Choroid plexus epithelial cell (primary cell): ENCODE results near the gene AGPAT3.

Experiments
- DNase-seq: peaks from one replicate; pipeline ENCODE4 v3.0.0-alpha.2; 2010; ENCODE audit warnings: low read depth
- H3K4me3 ChIP-seq: 2 replicates; pipeline ENCODE4 v1.5.1; 2011; ENCODE audit warnings: low read depth, mild to moderate bottlenecking, control low read depth, low read length, moderate library complexity
- TF ChIP-seq, protein P1 (sequence below): conservative IDR thresholded peaks from 2 replicates; pipeline ENCODE4 v1.5.1; 2011; ENCODE audit warnings: low read depth, mild to moderate bottlenecking, control low read depth, inconsistent platforms, low read length, moderate library complexity

Gene AGPAT3

DNA sequence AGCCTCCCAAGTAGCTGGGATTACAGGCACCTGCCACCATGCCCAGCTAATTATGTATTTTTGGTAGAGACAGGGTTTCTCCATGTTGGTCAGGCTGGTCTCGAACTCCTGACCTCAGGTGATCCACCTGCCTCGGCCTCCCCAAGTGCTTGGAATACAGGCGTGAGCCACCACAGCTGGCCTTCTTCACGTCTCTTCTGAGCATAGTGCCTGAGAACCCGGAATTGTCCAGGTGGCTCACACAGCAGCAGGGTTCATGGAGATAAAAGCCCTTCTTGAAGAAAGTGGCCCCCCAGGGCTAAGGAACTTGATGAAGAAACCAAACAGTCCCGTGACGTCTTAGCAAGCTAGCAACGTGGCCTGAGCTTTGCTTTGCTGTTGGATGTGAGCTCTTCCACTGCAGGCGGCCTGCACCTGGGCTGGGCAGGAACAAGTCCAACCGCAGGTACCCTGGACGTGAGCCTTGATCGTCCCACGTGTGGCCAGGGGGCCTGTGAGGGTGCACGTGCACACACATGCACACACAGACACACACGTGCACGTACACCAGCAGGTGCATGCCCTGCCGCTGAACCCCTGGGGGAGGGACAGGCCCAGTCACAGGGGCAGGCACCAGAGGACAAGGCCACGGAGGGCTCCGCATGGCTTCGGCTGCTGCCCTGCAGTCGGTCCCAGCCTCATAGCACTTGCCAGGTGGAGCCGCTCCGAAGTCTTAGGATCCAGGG is 123.6 kb downstream of the AGPAT3 start:
- TF ChIP-seq, protein P1, sequence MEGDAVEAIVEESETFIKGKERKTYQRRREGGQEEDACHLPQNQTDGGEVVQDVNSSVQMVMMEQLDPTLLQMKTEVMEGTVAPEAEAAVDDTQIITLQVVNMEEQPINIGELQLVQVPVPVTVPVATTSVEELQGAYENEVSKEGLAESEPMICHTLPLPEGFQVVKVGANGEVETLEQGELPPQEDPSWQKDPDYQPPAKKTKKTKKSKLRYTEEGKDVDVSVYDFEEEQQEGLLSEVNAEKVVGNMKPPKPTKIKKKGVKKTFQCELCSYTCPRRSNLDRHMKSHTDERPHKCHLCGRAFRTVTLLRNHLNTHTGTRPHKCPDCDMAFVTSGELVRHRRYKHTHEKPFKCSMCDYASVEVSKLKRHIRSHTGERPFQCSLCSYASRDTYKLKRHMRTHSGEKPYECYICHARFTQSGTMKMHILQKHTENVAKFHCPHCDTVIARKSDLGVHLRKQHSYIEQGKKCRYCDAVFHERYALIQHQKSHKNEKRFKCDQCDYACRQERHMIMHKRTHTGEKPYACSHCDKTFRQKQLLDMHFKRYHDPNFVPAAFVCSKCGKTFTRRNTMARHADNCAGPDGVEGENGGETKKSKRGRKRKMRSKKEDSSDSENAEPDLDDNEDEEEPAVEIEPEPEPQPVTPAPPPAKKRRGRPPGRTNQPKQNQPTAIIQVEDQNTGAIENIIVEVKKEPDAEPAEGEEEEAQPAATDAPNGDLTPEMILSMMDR: no peak
- H3K4me3 ChIP-seq: no peak overlapping the region

DNA sequence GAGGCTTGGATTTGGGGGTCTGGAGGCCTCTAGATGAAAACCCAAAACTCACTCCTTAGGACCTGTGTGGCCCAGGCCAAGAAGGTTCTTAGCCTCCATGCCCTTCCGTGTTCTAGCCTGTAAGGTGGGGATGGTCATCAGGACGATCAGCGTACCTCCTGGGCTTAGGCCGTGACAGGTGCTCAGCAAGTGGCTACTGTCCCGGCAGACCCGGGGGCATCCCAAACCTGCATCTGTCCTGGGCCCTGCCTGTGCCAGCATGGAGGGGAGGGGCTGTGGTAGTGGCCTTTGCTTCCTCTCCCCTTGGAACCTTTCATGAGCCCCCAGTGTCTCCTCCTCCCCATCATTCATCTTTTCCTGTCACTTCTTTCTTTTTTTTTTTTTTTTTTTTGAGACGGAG is 124.4 kb downstream of the AGPAT3 start:
- DNase-seq: no peak
- no peak overlapping the region for H3K4me3 ChIP-seq
- TF ChIP-seq, protein P1: no peak

More for the DNA sequence above, 123.6 kb downstream of the AGPAT3 start:
- DNase-seq: peak; percentile 13

DNA sequence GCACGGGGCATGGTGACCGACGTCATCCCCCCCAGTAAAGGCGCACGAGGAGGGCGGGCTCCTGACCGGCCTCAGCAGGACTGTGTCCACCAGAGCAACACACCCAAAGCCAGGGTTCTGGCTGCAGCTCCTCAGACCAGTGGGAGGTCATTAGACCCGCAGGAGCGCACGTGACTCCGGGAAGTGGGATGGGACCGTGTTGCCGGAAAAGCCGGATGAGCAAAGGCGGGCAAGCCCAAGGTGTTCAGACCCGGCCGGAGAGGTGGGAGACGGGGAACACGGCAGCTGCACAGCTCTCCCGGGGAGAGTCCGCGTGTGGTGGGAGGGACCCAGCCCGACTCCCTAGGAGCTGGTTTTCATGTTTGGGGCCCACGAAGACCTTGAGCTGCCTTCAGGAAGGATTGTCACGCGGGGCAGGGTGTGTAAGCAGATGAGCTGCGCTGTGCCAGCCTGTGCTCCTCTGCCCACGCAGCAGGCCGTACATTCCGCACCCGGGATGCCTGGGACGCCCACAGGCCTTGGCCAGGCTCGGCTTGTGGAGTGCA is 126.5 kb downstream of the AGPAT3 start:
- TF ChIP-seq, protein P1: no peak
- no peak for DNase-seq
- H3K4me3 ChIP-seq: no peak overlapping the region

DNA sequence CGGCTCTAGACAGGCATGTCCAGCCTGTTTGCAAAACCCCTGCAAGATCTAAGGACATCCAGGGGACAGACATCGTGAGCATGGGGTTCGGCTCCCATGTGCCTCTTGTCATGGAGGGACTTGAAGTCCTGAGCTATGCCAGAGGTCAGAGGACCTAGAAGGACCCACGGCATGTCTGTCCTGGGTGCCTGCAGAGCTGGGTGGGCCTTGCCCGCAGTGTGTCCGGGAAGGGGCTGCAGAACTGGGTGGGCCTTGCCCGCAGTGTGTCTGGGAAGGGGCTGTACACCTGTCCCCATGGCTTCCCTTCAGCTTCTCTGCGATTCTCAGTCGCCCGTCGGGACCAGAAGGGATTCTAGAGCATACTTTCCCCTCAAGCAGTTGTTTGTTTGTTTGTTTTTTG is 127.1 kb downstream of the AGPAT3 start:
- DNase-seq: no peak
- TF ChIP-seq, protein P1: no peak
- H3K4me3 ChIP-seq: no peak overlapping the region

DNA sequence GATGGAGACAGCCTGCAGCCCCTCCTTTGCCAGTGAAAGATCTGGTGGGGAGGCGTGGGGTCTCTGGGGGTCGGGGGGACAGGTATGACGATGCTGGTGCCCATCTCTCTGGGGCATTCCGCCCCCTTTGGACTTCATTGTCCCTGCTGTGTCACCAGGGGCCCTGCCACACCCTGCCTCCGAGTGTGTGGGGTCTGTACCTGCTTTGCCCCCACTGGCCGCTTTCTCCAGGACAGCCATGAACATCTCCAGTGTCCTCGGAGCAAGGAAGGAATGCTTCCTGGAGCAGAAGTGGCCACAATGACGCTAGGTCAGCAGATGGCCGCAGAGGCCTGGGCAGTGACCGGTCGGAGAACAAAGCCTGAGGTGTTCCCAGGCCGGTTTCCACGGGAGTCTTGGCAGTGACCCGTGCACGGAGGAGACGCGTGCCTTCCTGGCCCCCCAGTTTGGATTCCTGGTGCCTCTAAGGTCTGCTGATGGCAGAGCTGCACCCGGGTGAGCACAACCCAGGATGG is 128.5 kb downstream of the AGPAT3 start:
- H3K4me3 ChIP-seq: no peak overlapping the region
- TF ChIP-seq, protein P1: no peak
- DNase-seq: no peak

DNA sequence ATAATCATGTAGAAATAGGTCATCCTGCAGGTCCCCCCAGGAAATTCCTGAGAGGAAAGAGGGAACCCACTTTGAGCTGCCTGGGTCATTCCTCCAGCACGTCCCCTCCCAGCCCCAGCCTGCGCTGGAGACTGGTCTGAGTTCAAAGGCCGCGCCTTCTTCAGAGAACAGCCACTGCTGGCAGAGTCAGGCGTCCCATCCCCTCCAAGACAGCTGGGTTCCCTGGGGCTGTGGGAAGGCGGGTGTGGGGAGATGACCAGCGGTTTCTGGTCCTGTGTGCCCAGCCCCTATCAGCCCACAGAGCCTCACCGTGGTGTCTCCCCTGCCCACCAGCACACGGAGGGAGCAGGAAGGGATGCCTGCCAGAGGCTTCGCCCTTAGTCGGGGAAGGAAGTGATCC is 129.1 kb downstream of the AGPAT3 start:
- DNase-seq: no peak
- TF ChIP-seq, protein P1: no peak
- H3K4me3 ChIP-seq: no peak overlapping the region

DNA sequence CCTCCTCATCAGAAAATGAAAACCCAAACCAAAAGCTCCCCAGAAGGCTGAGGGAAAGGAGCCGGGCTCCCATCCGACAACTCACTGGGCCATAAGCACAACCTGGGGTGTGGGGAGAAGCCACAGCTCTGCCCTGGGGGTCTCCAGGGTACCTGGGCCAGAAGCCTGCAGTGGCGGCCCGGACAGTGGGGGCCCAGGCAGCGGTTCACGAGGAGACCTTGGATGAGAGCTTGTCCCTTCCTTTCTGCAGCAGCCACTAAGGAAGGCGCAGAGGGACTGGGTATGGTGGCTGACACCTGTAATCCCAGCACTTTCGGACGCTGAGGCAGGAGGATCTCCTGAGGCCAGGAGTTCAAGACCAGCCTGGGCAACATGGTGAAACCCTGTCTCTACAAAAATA is 129.6 kb downstream of the AGPAT3 start:
- no peak overlapping the region for H3K4me3 ChIP-seq
- DNase-seq: no peak
- TF ChIP-seq, protein P1: no peak
